Kidney epithelial cell (primary cell): ENCODE measurements around the gene MTUS2. TPM values are rescaled to one million over a fixed set of nuclear protein-coding genes. Genes with fewer than 3 reads are reported as not detected.

Experiments
- DNase-seq: peaks from one replicate; pipeline ENCODE4 v3.0.0-alpha.2; 2010; ENCODE audit warnings: low read depth
- H3K27me3 ChIP-seq: 2 replicates; pipeline ENCODE4 v1.6.0; 2011; ENCODE audit warnings: low read length; ENCODE audit not compliant: control insufficient read depth, insufficient read depth
- H3K36me3 ChIP-seq: 2 replicates; pipeline ENCODE4 v1.5.1; 2011; ENCODE audit warnings: low read length; ENCODE audit not compliant: control insufficient read depth, insufficient read depth
- H3K4me3 ChIP-seq: 2 replicates; pipeline ENCODE4 v1.5.1; 2011; ENCODE audit warnings: low read depth, mild to moderate bottlenecking, control low read depth, low read length
- total RNA-seq: library from RNA; depleted of rRNA; stranded (reverse); fragments of >200 nt; gene quantifications from 2 replicates; pipeline ENCODE4 v1.2.3, GENCODE V29; 2015
- TF ChIP-seq, protein P1 (sequence below): IDR thresholded peaks from 2 replicates; pipeline ENCODE4 v1.5.1; 2011; ENCODE audit warnings: mild to moderate bottlenecking, moderate library complexity, low read length, control low read depth, inconsistent platforms; ENCODE audit not compliant: insufficient read depth, poor library complexity, severe bottlenecking

Gene MTUS2
- total RNA-seq, 1 donor from 2014 or later = 0.25 TPM

DNA sequence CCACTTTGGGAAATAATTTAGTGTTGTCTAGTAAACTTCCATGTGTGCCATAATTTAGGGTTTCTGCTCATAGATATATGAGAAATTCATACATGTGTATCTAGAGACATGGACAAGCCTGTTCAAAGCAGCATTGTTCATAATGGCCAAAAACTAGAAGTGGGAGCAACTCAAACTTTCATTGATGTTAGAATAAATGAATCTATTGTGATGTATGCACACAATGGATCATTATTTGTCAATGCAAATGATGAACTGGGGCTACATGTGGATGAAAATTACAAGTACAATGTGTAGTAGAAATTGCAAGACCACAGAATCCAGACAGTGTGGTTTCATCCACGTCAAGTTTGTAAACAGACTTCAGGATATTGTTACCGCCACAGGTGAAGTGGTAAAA is 490.7 kb downstream of the MTUS2 start:
- no peaks in the 10 kb centered on the region for H3K36me3 ChIP-seq
- no peak for DNase-seq
- no peak overlapping the region for H3K4me3 ChIP-seq
- TF ChIP-seq, protein P1, sequence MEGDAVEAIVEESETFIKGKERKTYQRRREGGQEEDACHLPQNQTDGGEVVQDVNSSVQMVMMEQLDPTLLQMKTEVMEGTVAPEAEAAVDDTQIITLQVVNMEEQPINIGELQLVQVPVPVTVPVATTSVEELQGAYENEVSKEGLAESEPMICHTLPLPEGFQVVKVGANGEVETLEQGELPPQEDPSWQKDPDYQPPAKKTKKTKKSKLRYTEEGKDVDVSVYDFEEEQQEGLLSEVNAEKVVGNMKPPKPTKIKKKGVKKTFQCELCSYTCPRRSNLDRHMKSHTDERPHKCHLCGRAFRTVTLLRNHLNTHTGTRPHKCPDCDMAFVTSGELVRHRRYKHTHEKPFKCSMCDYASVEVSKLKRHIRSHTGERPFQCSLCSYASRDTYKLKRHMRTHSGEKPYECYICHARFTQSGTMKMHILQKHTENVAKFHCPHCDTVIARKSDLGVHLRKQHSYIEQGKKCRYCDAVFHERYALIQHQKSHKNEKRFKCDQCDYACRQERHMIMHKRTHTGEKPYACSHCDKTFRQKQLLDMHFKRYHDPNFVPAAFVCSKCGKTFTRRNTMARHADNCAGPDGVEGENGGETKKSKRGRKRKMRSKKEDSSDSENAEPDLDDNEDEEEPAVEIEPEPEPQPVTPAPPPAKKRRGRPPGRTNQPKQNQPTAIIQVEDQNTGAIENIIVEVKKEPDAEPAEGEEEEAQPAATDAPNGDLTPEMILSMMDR = no peak
- H3K27me3 ChIP-seq = no peaks in the 10 kb centered on the region

DNA sequence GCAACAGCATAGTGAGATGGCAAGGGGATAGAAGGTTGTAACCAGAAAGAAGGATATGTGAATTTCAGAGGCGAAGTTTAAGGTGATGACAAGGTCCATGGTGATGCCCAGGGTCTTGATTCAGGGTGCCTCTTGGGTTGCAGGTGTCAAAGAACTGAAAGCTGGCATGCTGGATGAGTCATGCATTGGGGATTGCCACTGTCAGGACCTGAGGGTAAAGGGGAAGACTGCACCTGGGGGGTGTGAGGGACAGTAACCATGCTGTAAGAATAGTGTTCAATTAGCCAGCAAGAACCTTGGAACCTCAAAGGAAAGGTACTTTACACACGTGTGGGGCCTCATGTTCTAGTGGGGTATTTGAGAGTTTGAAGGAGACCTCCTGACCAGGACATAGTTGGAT is 495.7 kb downstream of the MTUS2 start:
- TF ChIP-seq, protein P1 = no peak
- no peaks in the 10 kb centered on the region for H3K27me3 ChIP-seq
- no peaks in the 10 kb centered on the region for H3K36me3 ChIP-seq
- DNase-seq = no peak
- H3K4me3 ChIP-seq = no peak overlapping the region

DNA sequence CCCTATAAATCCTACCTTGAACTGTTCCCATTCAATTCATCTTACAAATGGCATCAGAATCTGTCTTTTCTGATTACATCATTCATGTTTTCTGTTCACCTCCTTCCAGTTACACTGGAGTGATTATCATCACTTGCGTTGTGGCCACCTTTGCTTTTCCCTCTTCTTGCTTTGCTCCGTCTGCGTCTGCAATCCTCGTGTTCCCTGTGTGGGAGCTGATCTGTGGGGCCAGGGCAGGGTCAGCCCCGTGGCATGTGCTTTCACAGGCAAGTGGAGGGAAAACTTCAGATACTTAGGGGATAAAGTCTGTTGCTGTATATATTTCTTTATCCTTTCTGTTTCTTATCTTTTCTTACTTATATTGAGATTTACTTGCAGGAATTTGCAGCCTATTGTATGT is 497.7 kb downstream of the MTUS2 start:
- Histone ChIP-seq H3K4me3 (no peak overlapping the region), H3K36me3 (no peaks in the 10 kb centered on the region), H3K27me3 (no peaks in the 10 kb centered on the region)
- TF ChIP-seq, protein P1 = no peak
- no peak for DNase-seq

DNA sequence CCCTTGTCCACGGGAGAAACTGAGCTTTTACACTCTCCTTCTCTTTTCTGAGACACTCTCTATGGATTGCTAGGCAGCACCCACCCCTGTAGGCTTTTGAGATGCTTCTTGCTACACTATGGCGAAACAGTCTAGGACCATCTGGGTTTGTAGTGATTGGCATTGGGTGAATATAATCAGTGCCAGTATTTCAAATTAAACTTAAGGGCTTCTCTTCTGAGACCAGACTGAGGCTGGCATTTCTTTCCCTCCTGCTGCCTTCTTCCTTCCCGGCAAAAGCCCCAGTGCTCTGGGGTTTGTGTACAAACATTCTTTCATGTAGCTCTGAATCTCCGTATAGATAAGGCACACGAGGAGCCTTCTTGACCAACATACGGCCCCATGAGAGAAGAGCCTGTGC is 498.6 kb downstream of the MTUS2 start:
- no peak for DNase-seq
- TF ChIP-seq, protein P1 = no peak
- H3K4me3 ChIP-seq = no peak overlapping the region
- H3K27me3 ChIP-seq = no peaks in the 10 kb centered on the region
- H3K36me3 ChIP-seq = no peaks in the 10 kb centered on the region

DNA sequence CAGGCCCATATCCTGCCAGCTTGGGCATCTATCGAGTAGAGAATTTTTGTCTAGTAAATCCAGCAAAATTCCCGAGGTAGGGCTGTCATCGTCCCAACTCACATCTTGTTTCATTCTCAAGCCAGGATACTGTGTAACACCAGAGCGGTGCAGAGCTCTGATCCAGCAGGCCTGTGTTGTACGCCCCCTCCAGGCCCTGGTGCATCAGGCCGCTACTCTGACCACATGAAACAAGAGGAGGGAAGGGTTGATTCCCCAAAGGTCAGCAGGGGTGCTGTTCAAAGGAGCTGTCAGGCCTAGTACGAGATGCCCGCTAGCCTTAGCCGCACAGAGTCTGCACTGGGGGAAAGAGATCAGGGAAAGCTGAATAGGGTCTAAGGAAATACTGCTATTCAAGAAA is 499.3 kb downstream of the MTUS2 start:
- Histone ChIP-seq H3K36me3 (no peaks in the 10 kb centered on the region), H3K4me3 (no peak overlapping the region), H3K27me3 (no peaks in the 10 kb centered on the region)
- DNase-seq = no peak
- TF ChIP-seq, protein P1 = no peak

DNA sequence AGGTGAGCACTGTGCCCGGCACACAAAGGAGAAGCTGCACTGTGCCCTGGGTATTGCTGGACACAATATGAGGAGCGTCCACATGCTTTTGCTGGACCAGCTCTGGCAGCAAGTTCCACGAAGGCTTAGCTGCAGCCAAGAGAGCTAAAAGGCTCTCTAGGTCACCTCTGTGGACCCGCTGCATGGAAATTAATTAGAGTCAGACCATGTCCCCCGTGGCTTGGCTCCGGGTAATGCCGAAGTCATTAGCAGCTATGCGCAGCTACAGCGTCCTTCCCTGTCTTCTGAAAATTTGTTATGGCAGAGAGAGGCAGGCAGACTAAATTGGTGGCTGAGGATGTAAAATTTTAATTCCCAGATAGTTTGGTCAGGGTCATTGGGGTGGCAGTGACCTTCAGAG is 503.8 kb downstream of the MTUS2 start:
- H3K27me3 ChIP-seq = no peaks in the 10 kb centered on the region
- no peak for DNase-seq
- no peaks in the 10 kb centered on the region for H3K36me3 ChIP-seq
- TF ChIP-seq, protein P1 = no peak
- H3K4me3 ChIP-seq = no peak overlapping the region
